GM19467 (cell line): ENCODE measurements around the gene DYRK1A.

Experiments
- ATAC-seq: cut with Tn5 transposase; IDR thresholded peaks from one replicate; pipeline ENCODE4 v1.9.1; 2021; ENCODE audit warnings: mild to moderate bottlenecking, moderate library complexity; ENCODE audit not compliant: unreplicated experiment

DYRK1A gene

DNA sequence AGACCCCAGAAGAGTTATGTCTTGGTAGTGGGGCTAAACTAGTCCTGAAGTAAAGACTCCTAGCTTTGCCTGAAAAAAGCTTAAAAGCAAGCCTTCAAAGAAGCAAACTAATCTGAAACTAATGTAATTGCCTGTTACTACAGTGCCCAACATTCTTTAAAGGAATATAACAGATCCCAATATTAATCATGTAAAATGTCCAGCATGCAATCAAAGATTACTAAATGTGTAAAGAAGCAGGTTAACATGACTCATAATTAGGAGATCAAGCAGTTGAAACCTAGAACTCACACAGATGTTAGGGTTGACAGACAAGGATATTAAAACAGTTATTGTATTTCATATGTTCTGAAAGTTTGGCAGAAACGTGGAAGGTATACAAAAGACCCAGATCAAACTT is 17.8 kb downstream of the DYRK1A start:
- no peak for ATAC-seq

DNA sequence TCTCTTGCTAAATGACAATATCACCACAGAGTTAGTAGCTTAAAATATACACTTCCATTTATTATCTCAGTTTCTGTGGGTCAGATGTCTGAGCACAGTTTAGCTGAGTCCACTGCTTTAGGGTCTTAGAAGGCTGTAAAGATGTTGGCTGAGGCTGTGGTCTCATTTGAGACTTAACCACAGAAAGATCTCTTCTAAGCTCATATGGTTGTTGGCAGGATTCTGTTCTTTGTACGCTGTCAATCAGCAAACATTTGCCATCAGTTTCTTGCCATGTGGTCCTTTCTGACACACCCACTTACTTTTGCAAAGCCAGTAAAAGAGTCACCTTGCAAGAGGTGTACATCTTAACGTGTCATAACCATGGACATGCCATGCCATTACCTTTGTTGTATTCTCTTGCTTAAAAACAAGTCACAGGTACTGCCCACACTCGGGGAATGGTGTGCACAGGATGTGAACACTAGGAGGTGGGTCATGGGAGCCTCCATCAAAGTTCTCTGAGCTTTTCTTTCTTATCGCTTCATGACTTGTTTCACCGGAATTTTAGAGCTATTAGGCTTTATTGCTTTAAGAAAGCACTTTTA is 18.7 kb downstream of the DYRK1A start:
- no peak for ATAC-seq

DNA sequence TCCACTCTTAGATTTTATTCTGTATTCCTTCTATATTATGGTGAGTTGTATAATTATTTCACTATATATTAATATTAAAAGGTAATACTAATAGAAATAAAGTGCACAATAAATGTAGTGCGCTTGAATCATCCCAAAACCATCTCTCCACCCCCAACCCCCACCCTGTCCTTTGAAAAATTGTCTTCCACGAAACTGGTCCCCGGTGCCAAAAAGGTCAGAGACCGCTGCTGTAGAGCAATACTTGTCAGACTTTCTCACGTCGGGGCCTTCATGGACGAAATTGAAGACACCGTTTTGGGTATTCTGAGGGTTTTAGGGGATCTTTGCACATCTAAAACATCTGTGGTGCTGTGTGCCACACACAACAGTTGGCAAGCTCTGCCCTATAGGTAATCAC is 19.6 kb downstream of the DYRK1A start:
- no peak for ATAC-seq

DNA sequence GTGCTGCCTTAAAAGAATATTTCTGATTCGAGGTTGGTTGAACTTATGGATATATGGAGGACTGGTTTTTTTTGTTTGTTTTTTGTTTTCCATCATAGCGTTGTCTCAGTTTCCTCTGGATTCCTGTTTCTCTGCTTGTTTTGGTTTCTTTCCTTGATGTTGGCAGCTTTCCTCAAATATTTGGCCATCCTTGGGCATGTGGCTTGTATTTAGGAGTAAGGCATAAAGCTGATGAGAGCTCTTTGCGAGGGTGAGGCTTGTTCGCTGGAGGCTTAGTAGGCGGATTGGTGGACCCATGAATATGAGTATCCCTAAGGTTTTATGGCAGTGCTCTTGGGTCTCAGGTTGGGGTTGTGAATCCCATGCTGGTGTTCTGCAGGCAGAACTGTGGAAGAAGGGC is 22.9 kb downstream of the DYRK1A start:
- ATAC-seq = no peak

DNA sequence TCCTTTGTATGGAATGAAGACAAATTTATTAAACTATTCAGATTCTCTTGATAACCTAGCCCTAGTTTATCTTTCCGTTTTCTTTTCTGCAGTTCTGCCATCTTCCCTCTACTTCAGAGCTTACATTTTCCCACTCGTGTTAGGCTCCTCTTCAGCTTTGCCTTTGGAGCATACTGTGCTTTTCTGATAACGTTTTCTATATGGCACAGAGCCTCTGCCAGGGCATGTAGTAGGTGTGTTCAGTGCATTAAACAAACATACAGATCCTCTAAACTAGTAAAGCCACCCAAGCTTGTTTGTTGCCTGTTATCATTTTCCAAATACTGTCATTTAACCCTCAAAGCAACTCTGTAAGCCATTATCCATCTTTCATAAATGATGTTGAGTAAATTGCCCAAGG is 25.1 kb downstream of the DYRK1A start:
- ATAC-seq = no peak

DNA sequence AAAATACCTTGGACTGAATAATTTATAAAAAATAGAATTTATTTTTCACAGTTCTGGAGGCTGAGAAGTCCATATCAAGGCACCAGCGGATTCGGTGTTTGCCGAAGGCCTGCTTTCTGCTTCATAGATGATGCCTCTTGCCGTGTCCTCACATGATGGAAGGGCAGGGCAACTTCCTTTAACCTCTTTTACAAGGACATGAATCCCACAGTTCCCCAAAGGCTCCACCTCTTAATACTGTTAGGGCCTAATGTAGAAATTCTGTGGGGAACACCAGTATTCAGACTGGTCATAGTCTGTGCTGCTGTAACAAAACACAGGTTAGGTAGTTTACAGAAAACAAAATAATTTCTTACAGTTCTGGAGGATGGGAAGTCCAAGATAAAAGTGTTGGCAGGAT is 25.9 kb downstream of the DYRK1A start:
- no peak for ATAC-seq

DNA sequence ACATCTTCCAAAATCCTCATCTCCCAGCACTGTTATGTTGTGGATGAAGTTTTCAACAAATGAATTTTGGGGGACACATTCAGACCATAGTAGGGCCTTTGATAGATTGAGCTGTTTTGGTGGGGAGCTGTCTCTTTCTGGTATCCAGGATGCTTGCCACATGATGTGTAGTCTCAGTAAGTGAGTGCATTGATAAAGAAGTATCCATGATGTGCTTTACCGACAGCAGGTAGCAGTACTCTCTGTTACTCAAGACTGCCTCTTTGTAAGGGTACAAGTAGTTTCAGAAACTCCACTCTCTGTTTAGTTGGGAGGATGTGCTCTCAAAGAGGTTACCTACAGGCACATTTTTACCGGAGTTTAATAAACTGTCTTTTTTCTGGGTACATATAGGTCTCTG is 26.5 kb downstream of the DYRK1A start:
- ATAC-seq = no peak

DNA sequence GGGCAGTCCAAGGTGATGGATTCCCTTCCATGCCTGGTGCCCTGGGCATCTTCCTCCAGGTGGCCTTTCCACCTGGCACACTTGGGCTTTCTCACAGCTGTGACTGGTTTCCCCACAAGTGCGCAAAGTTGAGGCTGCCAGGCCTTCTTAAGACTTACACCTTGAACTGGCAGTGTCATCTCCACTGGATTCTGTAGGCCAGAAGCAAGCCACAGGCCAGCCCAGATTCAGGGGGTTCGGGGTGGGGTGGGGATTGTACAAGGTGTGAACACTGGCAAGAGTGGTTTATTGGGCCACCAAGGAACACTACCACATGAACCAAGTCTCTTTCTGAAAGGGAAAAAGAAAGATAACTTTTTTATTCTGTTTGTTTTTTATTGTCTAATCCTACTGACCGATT is 27.2 kb downstream of the DYRK1A start:
- no peak for ATAC-seq

DNA sequence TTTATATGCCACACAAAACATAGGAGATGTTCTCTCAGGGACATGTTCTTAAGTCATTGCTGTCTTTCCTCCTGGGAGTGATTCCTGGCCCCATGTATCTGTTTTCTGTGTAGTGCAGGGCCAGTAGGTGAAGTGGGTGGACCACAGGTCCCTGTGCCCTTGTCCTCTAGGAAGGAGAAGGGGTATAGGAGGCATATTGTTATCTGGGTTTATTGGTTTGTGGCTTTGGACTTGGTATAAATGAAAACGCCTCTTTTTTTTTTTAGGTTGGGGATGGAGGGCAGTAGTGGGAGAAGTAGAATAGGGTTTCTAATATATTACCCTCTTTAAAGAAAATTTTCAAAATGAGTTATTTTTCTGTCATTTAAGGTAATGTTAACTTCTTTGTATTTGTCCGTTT is 29.4 kb downstream of the DYRK1A start:
- no peak for ATAC-seq

DNA sequence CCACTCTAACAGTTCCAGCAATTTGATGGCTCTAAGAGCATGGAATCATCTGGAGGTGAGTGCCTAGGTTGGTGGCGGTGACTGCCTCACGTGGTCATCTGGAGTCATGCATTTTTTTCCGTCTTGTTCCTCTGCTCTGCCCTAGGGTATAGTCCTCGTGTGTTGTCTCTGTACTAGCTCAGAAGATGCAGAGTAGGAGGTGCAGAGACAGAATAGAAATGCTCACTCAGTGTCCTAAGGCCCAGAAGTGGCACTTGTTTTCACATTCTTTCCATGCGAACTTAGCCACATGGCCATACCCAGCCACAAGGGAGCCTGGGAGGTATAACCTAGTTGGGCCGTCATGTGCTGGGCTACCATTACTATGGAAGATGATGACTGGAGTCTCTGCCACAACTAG is 30.3 kb downstream of the DYRK1A start:
- ATAC-seq = no peak

DNA sequence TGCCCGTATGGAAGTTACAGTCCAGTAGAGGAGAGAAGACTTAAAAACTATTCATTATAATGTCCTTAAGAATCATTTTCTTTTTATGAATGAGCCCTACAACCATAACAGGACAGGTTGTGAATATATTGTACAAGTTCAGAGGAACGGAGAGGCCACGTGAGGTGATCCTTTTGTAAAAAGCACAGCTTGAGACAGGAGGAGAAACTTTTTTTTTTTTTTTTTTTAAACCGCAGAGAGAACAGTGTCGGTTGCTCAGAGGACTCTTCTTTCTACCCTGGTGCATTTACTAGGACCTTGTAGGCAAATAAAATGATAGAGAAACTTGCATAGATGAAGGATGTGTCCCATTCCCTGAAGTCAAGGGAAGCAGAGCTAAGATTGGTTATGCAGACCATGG is 32.1 kb downstream of the DYRK1A start:
- ATAC-seq = no peak

DNA sequence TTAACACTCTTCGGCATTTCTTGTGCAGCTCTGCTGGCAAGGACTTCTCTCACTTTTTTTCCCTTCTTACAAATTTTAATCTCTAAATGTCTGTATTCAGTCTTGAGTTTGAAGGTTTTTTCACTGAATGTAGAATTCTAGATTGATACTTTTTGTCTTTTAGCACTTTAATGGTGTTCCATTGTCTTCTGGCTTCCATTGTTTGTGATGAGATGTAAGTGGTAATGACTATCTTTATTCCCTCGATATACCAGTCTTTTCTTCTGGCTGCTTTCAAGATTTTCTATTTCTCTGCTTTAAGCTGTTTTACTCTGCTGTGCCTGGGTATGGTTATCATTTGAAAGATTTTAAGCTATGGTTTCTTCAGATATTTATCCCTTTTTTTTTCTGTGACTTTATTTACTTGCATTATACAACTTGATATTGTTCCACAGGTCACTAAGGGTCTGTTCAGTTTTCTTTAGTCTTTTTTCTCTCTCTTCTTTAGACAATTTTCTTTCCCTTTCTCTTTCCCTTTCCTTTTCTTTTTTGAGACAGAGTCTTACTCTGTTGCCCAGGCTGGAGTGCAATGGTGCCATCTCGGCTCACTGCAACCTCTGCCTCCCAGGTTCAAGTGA is 35.8 kb downstream of the DYRK1A start:
- no peak for ATAC-seq

DNA sequence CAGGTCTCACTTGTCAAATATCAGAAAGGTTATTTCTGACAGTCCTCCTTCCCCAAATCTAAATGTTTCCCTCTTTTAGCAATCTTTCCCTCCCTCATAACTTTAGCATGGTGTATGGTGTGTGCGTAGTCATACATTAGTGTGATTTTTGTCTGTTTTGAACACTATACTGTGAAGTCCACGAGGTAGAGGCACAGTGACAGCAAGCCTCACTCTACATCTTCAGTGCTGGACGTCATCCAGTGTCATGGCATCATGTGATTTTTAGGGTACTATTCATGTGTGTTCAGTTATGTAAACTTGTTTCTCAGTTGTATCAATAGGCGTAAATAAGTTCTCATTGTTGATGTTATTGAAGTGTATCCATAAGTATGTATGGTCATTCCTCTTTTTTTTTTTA is 39.1 kb downstream of the DYRK1A start:
- no peak for ATAC-seq

DNA sequence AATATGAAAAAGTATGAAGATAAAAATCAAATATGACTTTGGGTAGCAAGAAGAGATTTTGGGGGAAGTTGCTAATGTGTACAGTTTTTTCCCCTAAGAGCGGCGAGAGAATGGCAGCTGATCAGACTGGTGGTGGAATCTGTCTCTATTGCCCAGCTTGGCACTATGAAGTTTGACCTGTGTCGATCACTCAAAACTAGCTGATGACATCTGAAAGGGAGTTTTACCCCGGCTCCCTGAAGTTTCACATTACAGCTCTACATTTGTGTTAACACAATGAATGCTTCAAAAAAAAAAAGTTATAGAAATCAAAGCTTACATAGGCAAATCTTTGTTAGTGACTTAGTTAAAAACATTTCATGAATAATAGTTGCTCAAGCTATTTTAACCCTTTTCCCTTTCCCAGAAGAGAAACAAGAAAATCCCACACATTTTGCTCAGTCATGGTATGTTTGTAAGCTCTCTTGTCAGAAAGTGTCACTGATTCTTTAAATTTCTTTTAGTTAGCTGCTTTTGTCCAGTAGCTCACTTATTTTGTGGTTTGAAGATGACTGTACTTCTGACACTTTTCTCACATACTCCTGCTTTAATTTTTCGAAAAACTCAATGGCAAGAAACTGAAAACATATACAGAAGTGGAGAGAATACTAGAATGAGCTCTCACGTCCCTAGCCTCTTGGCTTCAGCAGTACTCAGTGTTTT is 41.3 kb downstream of the DYRK1A start:
- ATAC-seq = no peak

DNA sequence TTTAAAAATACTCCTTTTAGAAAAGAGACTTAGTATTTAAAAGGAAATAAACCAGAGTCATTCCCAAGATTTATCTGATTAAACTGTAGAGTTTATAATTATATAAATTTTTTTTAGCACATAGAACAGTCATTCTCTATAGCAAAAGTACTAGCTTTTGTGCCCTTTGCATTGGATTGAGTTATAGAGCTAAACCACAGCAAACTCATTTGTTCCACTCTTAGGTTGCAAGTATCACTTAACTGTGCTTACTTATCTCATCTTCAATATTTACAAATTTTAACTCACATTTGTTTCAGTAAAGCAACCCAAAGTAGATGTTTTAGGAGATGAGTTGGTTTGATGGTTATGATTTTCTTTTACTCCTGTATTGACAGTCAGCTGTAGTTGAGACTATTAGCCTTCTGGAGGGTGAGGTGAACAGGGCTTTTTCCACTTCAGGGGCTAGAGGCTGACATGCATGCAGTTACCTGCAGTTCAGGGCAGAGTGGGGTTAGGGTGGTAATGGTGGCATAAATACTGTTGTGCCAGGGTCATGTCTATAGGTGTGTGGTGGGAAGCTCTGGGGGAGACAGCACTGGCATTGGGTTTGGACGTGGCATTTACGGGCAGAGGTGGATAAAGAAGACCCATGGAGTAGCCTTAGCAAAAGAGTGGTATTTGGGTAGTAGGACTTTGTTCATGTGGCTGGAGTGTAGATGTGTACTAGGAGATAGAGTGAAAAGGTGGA is 42.1 kb downstream of the DYRK1A start:
- no peak for ATAC-seq

DNA sequence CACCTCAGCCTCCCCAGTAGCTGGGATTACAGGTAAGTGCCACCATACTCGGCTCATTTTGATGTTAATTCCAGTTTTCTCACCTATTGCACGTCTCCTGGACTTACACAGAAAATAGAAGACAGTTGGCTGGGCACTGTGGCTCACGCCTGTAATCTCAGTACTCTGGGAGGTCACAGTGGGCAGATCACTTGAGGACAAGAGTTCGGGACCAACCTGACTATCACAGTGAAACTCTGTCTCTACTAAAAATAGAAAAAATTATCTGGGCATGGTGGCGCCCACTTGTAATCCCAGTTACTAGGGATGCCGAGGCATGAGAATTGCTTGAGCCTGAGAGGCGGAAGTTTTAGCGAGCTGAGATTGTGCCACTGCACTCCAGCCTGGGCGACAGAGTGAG is 44.1 kb downstream of the DYRK1A start:
- no peak for ATAC-seq

DNA sequence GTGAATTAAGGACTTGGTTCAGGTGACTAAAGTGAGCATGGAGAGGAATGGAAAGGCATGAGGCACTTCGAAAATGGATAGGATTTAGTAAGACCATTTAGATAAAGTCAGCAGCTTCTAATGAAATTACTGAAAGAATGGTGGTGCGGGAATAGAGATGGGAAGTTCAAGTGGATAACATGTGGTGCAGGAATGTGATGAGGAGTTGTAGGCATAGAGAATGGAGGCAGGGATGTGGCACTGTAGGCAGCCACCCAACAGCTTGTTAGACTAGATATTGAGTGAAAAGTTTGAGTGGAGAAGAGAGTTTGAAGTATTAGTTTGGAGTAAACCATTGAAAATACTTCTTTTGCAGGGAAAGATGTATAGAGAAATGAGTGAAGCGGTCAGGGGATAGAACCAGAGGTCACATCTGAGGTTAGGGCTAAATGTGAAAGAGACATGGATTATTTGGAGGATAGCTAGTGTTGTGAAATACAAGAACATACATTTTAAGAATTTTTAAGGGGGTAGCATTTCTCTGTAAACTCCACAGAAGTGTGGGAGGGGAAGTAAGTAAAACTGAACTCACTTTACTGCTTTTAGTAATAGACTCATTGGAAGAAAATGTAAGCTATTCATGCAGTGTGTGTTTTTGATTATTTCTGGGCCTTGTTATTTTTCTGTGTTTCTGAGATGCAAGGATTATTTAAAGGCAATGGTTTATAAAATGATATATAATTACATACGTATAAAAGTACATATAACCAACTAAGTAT is 46.2 kb downstream of the DYRK1A start:
- ATAC-seq = no peak

DNA sequence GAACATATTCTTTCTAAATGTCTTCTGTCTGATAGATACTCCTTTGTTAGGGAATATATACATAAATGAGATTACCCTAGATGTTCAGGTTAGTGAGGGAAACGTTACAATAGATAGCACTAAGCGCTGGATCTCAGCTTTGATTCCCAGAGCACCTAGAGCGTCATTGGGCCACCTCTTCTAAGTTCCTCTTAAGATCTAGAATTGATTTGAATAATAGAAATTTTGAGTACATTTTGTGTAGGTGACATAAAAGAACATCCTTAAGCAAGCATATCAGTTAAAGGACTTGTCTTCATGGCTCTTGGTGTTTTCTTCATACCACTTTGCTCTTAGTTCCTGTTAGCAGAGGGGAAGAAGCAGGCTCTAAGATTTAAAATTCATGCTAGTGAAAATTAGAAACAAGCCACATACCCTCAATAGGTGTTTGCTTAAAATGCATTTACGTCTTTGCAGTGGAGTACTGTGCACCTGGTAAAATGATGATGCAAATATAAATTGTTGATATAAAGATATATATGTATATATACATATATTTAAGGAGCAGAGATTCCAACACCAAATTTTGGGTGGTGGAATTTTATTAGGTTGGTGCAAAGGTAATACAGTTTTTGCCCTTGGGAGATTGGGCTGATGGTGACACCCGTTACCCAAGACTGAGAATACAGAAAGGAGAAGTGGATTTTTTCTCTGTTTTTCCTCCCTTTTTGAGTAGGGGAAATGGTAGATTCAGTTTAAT is 47.1 kb downstream of the DYRK1A start:
- ATAC-seq = no peak

DNA sequence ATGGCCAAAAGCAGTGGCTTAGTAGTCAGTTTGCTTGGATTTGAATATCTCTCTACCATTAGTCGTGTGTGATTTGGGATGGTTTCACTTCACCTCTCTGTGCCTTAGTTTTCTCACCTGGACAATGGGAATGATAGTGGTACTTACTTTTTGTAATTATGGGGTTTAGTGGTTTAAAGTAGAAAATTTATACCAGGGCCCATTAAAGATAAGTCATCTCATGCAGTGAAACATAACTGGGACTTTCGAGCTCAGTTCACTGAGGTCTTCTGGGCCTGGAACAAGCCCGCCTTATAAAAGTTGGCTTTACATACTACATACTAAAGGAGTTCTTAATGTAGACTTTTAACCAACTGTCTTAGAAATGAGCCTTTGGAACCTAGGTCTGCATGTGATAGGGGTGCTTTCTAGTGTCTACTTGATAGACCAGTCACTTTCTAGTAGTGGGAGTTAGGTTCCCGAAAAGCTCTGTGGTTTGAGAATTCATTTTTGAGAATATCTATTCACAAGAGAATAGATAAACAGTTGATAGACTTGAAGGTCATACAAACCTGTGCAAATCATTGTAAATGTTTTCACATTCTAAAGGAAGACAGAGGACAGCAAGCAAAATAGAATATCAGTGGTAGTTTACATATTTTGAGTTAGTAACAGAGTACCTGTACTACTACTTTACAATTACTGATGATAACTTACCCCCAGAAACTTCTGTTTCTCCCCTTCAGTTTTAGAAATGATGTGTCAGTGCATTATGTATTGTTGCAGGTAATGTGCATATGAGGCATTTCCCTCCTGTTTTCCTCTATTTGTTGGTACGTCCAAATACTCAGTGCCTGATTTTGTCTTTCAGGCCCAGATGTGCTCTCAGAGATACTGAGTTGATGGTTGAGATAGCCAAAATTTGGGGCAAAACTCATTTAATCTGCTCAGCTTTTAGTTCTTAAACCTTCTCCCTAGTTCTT is 48.0 kb downstream of the DYRK1A start:
- no peak for ATAC-seq
